Measurements from ENCODE around the gene CEP57L1.

GRCh38 chr6:109104512-109104911, 9.2 kb downstream of the CEP57L1 start:
- no peak for TF ChIP-seq CTCF (IDR thresholded peaks at IDR 0.05)
- TF ChIP-seq POLR2A (IDR thresholded peaks at IDR 0.05): no peak

Data from lower leg skin (tissue), 3 donors.